ENCODE measurements around the gene WDR7.

WDR7 gene

DNA sequence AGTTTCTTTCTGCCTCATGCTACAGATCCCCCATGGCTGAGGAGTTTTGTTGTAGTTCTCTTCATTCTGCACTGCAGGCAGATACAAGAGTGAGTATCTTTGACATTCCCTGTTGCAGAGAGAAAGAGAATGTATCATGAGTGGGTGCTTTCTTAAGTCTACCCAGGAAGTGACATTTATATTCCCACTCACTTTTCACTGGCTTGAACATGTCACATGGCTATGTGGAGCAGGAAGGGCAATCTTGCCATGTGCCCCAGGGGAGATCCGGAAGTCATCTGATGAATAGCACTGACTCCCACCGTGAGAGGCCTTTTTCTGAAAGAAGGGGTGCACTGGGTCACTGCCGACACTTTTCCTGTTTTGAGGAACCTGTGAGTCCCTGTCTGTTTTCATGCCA, 429.3 kb downstream of the WDR7 start:
- no peak for DNase-seq (ENCODE audit: low spot score)

DNA sequence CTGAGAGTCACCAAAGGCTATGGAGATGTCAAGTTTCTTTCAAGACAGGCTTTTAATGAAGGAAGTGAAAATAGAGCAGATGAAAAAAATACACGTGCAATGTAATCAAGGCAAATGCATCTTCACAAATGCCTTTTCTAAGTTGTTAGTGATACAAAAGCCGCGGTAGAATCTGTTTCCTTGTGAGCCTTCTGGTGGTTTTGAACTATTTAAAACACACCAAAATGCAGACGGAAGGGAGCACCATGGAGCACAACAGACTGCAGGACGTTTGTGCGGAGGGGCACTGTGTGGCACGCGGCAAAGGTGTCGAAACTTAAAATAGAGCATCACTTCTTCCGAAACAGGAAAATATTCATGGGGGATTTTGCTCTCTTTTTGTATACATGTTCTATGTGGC, 430.7 kb downstream of the WDR7 start:
- no peak for DNase-seq (ENCODE audit: low spot score)

DNA sequence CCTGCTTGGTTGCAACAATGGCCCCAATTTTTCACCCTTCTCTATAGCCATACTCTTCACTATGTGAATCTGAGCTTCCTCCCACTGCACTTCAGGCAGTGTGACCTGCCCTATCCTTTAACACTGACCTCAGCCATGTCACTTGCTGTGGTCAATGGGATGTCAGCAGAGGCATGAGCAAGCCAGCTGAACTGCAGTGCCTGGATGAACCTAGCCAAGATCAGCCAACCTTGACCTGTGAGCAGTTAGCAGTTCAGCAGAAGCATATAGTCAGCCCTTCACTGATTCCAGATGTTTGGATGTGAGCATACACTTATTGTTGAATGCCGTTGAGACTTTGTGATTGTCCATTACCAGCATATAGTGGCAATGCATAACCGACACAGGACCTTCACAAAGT, 432.3 kb downstream of the WDR7 start:
- no peak for DNase-seq (ENCODE audit: low spot score)

DNA sequence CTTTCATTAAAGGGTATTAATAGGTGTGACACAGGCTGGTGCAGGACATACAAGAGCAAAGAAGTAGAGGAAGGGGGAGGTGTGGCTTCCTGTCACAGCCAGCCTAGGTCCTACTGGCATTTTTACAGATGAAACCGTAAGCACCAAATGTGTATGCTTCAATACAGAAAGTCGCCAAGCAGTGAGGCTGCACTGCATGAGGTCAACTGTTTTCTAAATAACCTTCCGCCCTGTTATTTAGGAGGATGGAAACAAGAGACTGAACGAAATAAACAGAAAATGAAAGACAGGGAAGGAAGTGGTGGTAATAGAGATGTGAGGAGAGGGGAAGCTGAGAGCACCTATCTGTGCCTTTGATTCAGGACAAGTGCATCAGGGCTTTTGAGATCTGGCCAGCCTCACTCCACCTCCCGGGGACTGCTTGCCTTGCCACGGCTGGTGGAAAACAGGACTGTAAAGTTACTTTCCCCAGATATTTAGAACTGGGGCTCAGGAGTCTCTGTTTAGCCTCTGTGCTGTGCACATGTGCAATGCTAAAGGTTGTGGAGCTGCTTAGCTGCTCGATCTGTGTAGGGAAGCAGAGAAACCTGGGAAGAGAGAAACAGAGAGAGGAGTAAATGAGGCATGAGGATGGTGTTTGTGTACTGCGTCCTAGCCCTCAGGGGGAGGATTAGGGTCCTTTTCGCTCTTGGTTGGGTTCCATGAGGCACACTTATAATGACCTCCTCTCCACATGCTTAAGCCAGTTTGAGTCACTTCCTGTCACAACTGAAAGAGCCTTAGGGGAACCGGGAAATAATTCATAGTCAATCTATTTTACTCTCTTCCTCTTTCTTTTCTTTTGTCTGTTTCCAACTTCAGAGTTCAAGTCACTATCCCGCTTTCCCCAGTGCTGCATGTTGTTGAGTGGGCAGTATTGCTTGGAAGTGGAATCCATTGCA, 433.4 kb downstream of the WDR7 start:
- DNase-seq (ENCODE audit: low spot score): no peak

GRCh38 chr18:57085371-57085770, 434.2 kb downstream of the WDR7 start:
- DNase-seq (ENCODE audit: low spot score): no peak

DNA sequence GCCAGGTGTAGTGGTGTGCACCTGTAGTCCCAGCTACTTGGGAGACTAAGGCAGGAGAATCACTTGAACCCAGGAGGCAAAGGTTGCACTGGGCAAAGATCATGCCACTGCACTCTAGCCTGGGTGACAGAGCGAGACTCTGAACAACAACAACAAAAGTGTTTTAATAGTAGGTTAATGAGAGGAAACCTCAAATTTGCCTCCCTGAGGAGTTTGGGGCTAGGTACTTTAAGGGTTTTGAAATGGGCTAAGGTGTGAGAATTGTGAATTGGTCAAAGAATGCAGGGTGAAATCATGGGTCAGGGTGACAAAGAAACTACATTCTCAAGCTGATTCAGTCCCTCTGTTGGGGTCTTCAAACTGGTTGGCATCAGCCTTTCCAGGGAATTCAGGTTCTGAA, 435.0 kb downstream of the WDR7 start:
- DNase-seq (ENCODE audit: low spot score): no peak
